HL-60/S4 treated with phorbol 12-myristate 13-acetate at 8.2 ng/mL for 4 days and 3 days (cell line): ENCODE results near the gene MCC.

Source experiments
- in situ Hi-C: fragments of 300-500 bp; cut with MboI; formaldehyde crosslinking; loops from 2 replicates; pipeline ENCODE4 v1.15.0; 2022; ENCODE audit warnings: low sequenced_read_pairs

MCC gene

DNA sequence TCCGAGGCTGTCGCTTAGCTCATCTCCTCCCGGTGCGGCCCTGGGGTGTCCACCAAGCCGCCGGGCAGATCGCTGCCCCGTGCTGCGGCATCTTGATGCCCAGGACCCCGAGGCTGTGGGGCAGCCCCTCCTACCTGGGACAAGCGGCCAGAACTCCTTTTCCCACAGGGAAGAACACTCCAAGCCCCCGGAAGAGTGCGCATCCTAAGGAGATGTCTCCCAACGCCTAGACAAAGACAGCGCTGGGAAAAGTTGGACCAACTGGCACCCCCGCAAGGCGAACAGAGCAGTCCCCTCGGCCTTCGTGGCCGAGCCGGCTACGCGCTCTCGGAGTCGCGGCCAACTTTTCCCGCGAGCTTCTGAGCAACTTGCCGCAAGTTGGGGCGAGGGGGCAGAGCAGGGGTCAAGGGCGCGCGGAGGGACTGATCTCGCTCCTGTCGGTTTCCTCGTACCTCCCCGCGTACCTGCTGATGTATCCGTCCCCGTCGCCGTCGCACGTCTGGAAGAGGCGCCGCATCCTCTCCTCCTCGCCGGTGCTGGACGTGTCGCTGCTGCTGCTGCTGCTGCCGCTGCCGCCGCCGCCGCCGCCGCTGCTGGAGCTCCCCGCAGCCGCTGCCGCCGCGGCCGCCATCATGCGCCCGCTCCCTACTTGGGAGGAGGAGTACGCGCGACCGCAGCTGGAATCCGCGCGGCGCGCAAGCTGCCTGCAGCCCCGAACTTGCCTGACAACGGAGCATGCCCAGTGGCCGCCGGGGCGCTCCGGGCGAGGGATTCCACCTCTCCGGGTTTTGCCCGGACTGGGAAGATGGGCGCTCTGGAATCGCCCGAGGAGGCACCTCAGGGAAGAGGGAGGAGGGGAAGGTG lies at the start of gene MCC:
Gene MCC, minus strand, starts transcription at position 673 of the 864 bp plus-strand sequence.
- in situ Hi-C loops: no loop called here

DNA sequence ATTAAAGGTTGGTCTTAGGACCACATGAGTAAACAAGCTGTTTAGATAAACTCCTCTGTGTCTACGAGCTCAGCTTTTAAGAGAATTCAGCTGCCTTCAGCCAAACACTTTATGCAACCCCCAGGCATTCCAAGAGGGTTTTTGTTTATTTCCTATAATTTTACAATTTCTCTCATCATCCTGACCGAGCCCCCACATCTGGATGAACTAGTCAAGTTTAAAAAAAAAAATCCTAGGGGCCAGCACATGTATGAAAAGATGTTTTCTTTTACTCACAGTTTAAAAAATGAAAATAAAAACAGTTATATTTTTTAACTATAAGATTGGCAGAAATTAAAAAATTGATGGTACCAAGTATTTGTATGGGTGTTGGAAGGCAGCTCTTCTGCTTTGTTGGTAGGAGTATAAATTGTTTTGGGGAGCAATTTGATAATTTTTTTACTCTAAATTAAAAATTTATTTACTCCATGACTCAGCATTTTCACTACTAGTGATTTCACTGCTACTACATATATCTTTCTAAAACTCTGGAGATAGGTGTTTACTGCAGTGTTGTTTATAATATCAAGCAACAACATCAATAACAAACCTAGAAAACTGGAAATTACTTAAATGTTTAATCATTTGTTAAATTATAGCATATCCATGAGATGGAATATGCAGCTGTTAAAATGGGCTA lies 43.4 kb upstream of the MCC start:
- in situ Hi-C loops: no loop called here

DNA sequence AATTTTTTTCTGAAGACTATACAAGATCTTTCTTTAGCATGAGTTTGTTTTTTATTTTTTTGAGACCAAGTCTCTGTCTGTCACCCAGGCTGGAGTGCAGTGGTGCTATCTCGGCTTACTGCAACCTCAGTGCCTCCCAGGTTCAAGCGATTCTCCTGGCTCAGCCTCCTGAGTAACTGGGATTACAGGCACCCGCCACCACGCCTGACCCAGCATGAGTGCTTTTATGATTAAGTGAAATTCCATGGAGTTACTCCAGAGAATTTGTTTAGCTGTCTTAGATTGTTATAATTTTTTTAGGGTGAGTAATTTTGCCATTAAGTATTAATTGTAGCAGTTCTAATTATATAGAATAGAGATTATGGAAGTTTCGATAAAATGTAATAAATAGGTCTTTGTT lies 39.5 kb upstream of the MCC start:
- in situ Hi-C loops: no loop called here

DNA sequence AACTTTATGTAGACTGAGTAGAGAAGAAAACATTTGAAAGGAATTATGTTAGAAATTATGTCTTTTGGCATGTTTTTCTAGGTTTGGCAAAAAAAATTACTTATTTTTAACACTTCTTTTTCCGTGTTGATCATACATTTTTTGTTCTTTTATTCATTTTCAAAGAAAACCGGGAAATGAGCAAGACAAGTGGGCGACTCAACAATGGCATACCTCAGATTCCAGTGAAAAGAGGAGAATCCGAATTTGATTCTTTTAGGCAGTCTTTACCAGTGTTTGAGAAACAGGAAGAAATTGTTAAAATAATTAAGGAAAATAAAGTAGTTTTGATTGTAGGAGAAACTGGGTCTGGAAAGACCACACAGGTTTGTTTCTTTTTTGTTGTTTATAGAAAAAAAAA lies 38.2 kb upstream of the MCC start:
- in situ Hi-C loops: no loop called here

DNA sequence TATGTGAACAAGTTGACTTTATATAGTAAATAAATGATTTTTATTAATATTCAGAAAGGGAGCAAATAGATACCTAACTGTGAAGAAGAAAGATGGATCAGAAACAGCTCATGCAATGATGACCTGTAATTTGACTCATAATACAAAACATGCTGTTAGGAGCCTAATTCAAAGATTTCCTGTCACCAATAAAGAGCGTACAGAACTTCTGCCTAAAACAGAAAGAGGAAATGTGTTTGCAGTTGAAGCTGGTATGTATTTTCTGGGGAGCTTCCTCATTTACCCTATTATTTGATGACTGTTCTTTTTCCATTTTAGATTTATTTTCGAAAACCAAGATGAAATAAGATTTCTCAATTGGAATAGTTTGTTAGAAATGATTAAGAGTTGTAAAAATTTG lies 36.7 kb upstream of the MCC start:
- in situ Hi-C loops: loop anchor here (25.0 kb wide), 1 partner anchor 188 kb away; no protein-coding TSS in a partner anchor

DNA sequence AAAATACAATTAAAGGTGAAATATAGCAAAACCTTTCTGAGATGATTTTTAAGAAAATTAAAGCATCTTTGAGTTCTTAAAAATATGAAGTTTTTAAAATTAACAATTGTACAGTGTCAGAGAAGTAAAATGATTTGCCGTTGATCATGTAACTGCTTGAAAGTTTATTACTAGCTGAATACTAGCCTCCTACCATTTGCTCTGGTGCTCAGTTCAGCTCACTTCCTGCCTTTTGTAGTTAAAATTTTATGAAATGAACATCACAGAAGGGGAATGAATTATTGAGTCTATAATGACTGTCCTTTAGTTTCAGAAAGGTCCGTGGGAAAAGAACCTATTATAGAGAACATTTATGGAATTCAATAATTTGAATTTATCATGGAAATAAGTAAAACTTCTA lies 34.9 kb upstream of the MCC start:
- in situ Hi-C loops: loop anchor here (25.0 kb wide), 1 partner anchor 186 kb away; no protein-coding TSS in a partner anchor

DNA sequence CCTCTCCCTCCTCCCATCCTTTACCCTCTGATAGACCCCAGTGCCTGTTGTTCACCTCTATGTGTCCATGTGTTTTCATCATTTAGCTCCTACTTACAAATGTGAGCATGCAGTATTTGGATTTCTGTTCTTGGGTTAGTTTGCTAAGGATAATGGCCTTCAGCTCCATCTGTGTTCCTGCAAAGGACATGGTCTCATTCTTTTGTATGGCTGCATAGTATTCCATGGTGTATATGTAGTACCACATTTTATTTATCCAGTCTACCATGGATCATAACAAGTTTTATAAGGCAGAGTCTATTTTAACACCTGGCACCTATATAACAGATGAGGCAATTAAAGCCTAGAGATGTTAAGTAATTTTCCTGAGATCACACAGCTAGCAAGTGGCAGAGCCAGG lies 32.6 kb upstream of the MCC start:
- in situ Hi-C loops: loop anchor here (25.0 kb wide), 1 partner anchor 184 kb away; no protein-coding TSS in a partner anchor

DNA sequence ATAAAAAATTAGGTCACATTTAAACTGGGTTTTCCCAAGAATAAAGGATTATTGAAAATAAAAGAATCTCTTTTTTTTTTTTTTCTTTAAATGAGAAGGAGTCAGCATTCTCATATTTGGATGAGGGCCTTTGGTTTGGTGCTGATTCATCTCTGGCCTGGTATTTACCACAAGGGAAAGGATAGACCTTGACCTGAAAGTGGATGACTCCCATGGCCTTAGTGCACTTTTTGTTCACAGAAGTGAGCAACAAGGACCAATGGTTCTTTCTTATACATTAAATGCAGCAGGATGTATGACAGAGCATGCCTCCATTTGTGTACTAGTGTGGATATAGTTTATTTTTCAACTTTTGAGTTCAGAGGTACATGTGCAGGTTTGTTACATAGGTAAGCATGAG lies 32.2 kb upstream of the MCC start:
- in situ Hi-C loops: loop anchor here (25.0 kb wide), 1 partner anchor 183 kb away; no protein-coding TSS in a partner anchor

DNA sequence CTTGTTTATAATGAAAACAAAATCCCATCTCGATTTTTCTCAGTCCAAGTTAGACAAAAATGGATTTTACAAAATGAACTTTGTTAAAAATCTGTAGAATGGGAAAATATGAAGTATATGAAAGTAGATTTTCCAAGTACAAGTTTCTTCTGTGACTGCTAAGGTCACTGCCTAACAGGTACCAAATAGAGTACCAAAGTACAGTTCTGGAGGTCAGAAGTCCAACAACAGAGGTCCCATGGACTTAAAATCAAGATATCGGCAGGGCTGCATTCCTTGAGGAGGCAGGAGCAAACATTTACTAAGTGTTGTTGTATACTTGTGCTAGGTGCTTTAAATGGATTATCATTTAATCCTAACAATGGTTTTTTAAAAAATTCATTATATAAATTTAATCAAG lies 31.2 kb upstream of the MCC start:
- in situ Hi-C loops: loop anchor here (25.0 kb wide), 1 partner anchor 182 kb away; no protein-coding TSS in a partner anchor

DNA sequence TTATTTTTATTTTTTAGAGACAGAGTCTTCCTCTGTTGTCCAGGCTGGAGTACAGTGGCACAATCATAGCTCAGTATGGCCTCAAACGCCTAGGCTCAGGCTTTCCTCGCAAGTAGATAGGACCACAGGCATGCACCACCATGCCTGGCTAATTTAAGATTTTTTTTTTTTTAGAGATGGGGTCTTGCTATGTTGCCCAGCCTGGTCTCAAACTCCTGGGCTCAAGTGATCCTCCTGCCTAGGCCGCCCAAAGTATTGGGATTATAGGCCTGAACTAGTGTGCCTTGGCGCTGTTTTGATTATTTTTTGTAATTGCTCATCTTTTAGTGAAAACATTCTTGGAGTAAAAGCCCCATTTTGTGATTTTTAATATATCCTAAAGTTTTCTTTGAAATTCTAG lies 30.6 kb upstream of the MCC start:
- in situ Hi-C loops: loop anchor here (25.0 kb wide), 1 partner anchor 182 kb away; no protein-coding TSS in a partner anchor

DNA sequence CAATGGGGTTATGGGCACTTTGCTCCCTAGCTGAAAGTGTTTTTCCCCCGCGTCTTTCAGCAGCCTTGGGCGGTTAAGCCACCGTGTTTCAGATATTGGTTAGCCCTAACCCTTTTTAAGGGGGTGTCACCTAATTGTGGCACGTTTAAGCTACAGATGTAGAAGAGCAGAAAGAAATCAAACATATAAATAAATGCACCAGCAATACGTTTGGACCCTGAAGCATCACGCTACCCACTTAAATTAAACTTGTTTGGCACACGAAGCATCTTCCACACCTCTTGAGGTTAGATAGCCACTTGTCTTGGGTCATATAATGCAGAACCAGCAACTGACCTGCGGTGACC lies 26.0 kb upstream of the MCC start:
- in situ Hi-C loops: loop anchor here (25.0 kb wide), 1 partner anchor 177 kb away; no protein-coding TSS in a partner anchor

DNA sequence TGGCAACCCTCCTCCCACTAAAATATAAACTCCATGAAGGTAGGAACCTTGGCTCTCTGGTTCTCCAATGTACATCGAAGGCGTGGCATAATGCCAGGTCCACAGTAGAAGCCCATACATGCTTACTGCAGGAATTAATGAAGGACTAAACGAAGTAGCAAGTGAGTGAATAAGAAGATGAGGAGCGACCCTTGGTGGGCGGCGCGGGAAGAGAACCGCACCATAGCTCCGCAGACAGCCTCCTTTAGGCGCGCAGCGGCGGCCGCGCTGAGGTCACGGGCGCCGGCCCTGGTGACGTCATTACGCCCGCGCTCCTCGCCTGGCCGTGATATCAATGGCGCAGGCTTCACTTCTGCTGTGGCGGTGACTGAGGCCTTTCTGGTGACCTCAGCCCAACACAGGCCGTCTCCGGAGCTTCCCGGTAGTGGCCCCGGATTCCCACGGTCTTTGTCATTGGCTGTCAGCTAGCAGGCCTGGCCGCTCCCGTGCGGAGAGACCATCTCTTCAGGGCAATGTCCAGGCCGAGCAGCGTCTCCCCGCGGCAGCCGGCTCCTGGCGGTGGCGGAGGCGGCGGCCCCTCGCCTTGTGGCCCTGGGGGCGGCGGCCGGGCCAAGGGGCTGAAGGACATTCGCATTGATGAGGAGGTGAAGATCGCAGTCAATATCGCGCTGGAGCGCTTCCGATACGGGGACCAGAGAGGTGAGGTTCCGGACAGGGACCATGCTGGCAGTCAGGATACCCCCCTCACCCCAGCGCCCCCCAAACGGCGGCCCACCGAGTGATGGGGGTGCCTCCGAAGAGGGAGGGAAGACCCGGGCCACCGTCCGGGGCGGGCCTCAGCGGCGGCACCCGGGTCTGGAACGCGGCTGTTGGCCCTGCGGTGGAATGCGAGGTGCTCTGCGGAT lies 25.4 kb upstream of the MCC start, which contains the start of gene YTHDC2:
Gene YTHDC2, plus strand, starts transcription at position 311 of the 905 bp plus-strand sequence. Its CDS starts 202 bp downstream, at position 513.
- in situ Hi-C loops: loop anchor here (25.0 kb wide), 1 partner anchor 176 kb away; no protein-coding TSS in a partner anchor

DNA sequence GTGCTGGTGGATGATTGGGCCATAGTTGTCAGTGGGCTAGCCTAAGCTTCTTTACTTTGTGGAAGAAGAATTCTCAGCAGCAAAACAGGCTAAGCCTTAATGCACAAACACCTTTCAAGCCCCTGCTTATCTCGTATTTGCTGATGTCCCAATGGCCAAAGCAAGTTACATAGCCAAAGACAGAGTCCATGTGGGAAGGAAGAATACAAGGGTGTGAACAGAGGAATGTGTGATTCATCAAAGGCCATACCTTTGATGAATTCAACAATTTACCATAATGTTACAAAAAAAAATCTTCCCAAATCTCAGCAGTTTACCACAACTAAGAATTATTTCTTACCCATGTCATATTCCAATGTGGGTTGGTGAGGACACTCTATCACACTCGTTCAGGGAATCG lies 24.1 kb upstream of the MCC start:
- in situ Hi-C loops: loop anchor here (25.0 kb wide), 1 partner anchor 175 kb away; no protein-coding TSS in a partner anchor

DNA sequence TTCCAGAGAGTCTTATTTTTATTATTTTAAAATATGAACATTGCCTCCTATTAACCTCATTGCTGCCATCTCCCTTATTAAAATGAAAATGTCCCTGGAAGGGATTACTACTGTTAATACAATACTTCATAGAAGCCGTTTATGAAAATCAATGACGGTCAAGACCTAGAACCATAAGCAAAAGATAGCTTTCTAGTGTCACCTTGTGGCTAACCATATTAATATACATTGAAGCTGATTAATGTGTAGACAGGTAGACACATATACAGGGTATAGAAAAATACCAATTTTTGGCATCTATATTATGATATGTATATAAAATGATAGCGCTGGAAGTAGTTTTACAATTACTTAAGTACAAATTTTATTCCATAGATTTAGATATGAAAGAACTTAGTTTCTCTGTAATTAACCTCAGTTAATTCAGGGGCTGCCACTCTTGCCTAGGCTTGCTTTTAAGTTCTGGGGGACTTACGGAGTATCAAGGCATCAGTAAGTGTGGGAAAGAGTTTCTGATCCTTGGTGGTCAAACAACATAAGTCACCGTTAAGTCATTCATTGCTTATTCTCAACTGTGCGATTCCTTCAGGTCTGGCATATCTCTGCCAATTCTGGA lies 22.7 kb upstream of the MCC start:
- in situ Hi-C loops: loop anchor here (25.0 kb wide), 1 partner anchor 174 kb away; no protein-coding TSS in a partner anchor

DNA sequence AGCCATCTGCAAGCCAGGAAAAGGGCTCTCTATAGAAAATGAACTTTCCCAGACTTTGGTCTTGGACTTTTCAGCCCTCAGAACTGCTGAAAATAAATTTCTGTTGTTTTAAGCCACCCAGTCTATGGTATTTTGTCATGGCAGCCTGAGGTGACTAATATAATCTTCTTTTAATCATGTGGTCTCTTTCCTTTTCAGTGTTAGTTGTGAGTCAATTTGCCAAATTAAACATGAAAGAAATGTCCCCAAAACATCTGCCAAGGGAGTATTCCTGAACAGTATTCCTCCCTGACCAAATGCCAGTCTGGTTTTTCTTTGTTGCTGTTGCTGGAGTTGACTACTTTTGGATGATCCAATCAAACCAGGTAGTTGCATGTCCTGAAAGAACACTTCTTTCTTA lies 20.5 kb upstream of the MCC start:
- in situ Hi-C loops: loop anchor here (25.0 kb wide), 1 partner anchor 171 kb away; no protein-coding TSS in a partner anchor

DNA sequence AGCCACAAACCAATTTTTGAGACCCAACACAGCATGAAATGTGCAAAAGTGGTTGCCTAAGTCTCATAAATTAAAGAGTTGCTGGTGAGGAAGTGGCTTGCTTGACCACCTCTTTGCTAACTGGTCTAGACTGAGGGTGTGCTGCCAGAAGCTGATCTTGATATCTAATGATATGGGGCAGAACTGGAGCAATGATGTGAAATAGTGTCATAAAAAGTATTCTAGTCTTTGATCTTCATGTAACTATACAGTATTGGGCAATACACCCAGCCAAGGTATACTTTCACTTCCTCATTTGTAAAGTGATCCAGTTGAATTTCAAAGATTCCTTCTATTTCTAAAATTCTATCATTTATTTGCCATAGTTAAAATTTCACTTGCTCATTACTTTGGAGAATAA lies 19.3 kb upstream of the MCC start:
- in situ Hi-C loops: loop anchor here (25.0 kb wide), 1 partner anchor 170 kb away; no protein-coding TSS in a partner anchor

DNA sequence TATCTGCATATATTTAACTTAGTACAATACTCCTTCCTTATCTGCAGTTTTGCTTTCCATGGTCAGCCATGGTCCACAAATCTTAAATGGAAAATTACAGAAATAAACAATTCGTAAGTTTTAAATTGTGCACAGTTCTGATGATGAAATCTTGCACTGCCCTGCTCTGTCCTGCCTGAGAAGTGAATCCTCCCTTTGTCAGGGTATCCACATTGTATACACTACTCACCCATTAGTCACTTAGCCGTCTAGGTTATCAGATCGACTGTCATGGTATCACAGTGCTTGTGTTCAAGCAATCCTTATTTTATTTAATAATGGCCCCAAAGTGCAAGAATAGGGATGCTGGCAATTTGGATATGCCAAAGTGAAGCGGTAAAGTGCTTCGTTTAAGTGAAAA lies 16.9 kb upstream of the MCC start:
- in situ Hi-C loops: loop anchor here (25.0 kb wide), 1 partner anchor 168 kb away; no protein-coding TSS in a partner anchor

DNA sequence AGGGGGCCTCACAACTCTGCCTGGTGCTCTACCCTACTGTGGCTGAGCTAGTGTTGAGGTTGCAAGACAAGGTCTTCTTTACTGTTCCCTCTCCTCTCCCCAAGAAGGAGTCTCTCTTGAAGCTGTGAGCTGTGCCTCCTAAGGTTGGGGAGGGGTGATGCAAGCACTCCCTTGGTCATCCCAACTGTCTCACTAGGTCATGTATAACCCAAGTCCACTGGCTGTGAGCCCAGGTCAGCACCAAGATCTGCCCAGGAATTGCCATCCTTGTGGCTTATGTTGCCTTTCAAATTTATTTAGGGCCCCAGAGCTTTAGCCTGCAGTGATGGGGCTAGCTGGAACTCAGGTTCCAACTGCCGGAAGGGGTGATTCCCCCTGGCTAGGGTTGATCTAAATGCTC lies 14.9 kb upstream of the MCC start:
- in situ Hi-C loops: loop anchor here (25.0 kb wide), 1 partner anchor 166 kb away; no protein-coding TSS in a partner anchor

DNA sequence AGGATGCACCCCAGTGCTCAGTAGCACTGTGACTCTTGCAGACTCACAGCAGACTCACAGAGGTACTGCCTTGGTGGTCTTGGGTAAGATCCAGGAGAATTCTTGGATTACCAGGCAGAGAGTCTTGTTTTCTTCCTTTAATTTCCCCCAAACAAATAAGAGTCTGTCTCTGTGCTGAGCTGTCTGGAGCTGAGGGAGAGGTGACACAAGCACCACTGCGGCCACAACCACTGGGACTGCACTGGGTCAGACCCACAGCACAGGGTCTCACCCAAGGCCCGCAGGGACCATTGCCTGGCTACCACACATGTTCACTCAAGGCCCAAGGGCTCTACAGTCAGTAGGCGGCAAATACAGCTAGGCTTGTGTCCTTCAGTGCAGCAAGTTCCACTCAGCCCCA lies 13.8 kb upstream of the MCC start:
- in situ Hi-C loops: loop anchor here (25.0 kb wide), 1 partner anchor 165 kb away; no protein-coding TSS in a partner anchor

DNA sequence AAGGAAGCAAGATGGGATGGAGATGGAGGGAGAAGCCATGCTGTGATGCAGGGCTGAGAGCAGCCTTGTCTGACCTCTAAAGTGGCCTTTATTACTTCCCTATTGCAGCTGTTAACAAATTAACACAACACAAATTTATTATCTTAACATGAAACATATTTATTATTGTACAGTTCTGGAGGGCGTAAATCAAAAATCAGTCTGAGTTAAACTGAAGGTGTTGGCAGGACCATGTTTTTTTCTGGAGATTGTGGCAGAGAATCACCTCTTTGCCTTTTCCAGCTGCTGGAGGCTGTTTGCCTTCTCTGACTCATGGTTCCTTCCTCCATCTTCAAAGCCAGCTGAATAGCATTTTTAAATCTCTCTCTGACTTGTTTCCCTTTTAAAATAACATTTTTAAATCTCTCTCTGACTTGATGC lies 7.2 kb upstream of the MCC start:
- in situ Hi-C loops: no loop called here
